ENCODE measurements around the gene PEX14.

Gene PEX14

GRCh38 chr1:10675813-10676212 lies 201.1 kb downstream of the PEX14 start:
- H3K9me3 ChIP-seq (ENCODE audit: low read length), result no peaks in the 10 kb centered on the region
- no peaks in the 10 kb centered on the region for H3K4me1 ChIP-seq (ENCODE audit: insufficient read depth, low read length, severe bottlenecking)
- no peak overlapping the region for H2AFZ ChIP-seq (ENCODE audit: low read length)
- no peaks in the 10 kb centered on the region for H3K79me2 ChIP-seq (ENCODE audit: insufficient read depth, low read length)
- H3F3A ChIP-seq (ENCODE audit: insufficient read depth, low read length), result no peaks in the 10 kb centered on the region
- H3K27me3 ChIP-seq (ENCODE audit: insufficient read depth, low read length), result no peaks in the 10 kb centered on the region
- no peak overlapping the region for H3K9ac ChIP-seq (ENCODE audit: low read length)
- H3K4me3 ChIP-seq (ENCODE audit: low read depth, low read length, poor library complexity, severe bottlenecking), result no peak overlapping the region
- TF ChIP-seq CTCF (IDR thresholded peaks at IDR 0.05; ENCODE audit: low read length), result no peak
- no peak for TF ChIP-seq EZH2 (IDR thresholded peaks at IDR 0.05; ENCODE audit: borderline replicate concordance, low read length)
- no peaks in the 10 kb centered on the region for H3K36me3 ChIP-seq (ENCODE audit: insufficient read depth, low read length)
- no peak overlapping the region for H3K27ac ChIP-seq (ENCODE audit: low read depth, low read length, poor library complexity, severe bottlenecking)
- no peaks in the 10 kb centered on the region for H3K9me2 ChIP-seq (ENCODE audit: low read depth, low read length)
- no peaks in the 10 kb centered on the region for H4K20me1 ChIP-seq (ENCODE audit: insufficient read depth, low read length)
- H3K4me2 ChIP-seq (ENCODE audit: low read length), result no peak overlapping the region

GRCh38 chr1:10676963-10677362 lies 202.2 kb downstream of the PEX14 start:
- TF ChIP-seq EZH2 (IDR thresholded peaks at IDR 0.05; ENCODE audit: borderline replicate concordance, low read length) (no peak), CTCF (IDR thresholded peaks at IDR 0.05; ENCODE audit: low read length) (no peak)
- H3K9me3 ChIP-seq (ENCODE audit: low read length), result no peaks in the 10 kb centered on the region
- no peaks in the 10 kb centered on the region for H3K36me3 ChIP-seq (ENCODE audit: insufficient read depth, low read length)
- H3K27ac ChIP-seq (ENCODE audit: low read depth, low read length, poor library complexity, severe bottlenecking), result no peak overlapping the region
- no peaks in the 10 kb centered on the region for H3K79me2 ChIP-seq (ENCODE audit: insufficient read depth, low read length)
- H3K4me1 ChIP-seq (ENCODE audit: insufficient read depth, low read length, severe bottlenecking), result no peaks in the 10 kb centered on the region
- no peak overlapping the region for H3K4me3 ChIP-seq (ENCODE audit: low read depth, low read length, poor library complexity, severe bottlenecking)
- H3K9me2 ChIP-seq (ENCODE audit: low read depth, low read length), result no peaks in the 10 kb centered on the region
- H3K9ac ChIP-seq (ENCODE audit: low read length), result no peak overlapping the region
- no peaks in the 10 kb centered on the region for H3F3A ChIP-seq (ENCODE audit: insufficient read depth, low read length)
- H4K20me1 ChIP-seq (ENCODE audit: insufficient read depth, low read length), result no peaks in the 10 kb centered on the region
- 0 out of 2 replicates have a peak, but pooled peaks cover under 1% of the 10 kb centered on the region for H3K27me3 ChIP-seq (ENCODE audit: insufficient read depth, low read length)
- no peak overlapping the region for H3K4me2 ChIP-seq (ENCODE audit: low read length)
- no peak overlapping the region for H2AFZ ChIP-seq (ENCODE audit: low read length)

GRCh38 chr1:10677491-10678391 lies 203.0 kb downstream of the PEX14 start:
- no peak overlapping the region for H3K9ac ChIP-seq (ENCODE audit: low read length)
- no peaks in the 10 kb centered on the region for H3K9me2 ChIP-seq (ENCODE audit: low read depth, low read length)
- H4K20me1 ChIP-seq (ENCODE audit: insufficient read depth, low read length), result no peaks in the 10 kb centered on the region
- TF ChIP-seq CTCF (IDR thresholded peaks at IDR 0.05; ENCODE audit: low read length), result no peak
- no peak for TF ChIP-seq EZH2 (IDR thresholded peaks at IDR 0.05; ENCODE audit: borderline replicate concordance, low read length)
- no peaks in the 10 kb centered on the region for H3K36me3 ChIP-seq (ENCODE audit: insufficient read depth, low read length)
- no peaks in the 10 kb centered on the region for H3K79me2 ChIP-seq (ENCODE audit: insufficient read depth, low read length)
- H3K4me3 ChIP-seq (ENCODE audit: low read depth, low read length, poor library complexity, severe bottlenecking), result no peak overlapping the region
- 0 out of 2 replicates have a peak, but pooled peaks cover 3% of the 10 kb centered on the region for H3K27me3 ChIP-seq (ENCODE audit: insufficient read depth, low read length)
- no peaks in the 10 kb centered on the region for H3K4me1 ChIP-seq (ENCODE audit: insufficient read depth, low read length, severe bottlenecking)
- no peak overlapping the region for H3K27ac ChIP-seq (ENCODE audit: low read depth, low read length, poor library complexity, severe bottlenecking)
- H3K4me2 ChIP-seq (ENCODE audit: low read length), result no peak overlapping the region
- H3K9me3 ChIP-seq (ENCODE audit: low read length), result no peaks in the 10 kb centered on the region
- no peak overlapping the region for H2AFZ ChIP-seq (ENCODE audit: low read length)
- H3F3A ChIP-seq (ENCODE audit: insufficient read depth, low read length), result no peaks in the 10 kb centered on the region
